DOHH2 (cell line): ENCODE measurements around the gene MGMT.

Experiments
- H3F3A ChIP-seq: fragments of 200-600 bp; sonication (generic), shearing (Covaris generic); 2 replicates; pipeline ENCODE4 v1.6.0; 2016; ENCODE audit warnings: antibody characterized with exemption, mild to moderate bottlenecking; ENCODE audit not compliant: control insufficient read depth, insufficient read depth
- H3K27ac ChIP-seq: fragments of 200-600 bp; sonication (generic); 2 replicates; pipeline ENCODE4 v1.5.1; 2014; ENCODE audit warnings: low read depth, mild to moderate bottlenecking, low read length, moderate library complexity
- H3K27me3 ChIP-seq: fragments of 200-600 bp; sonication (generic); 2 replicates; pipeline ENCODE4 v1.6.1; 2014; ENCODE audit warnings: mild to moderate bottlenecking, low read length, mixed read lengths; ENCODE audit not compliant: control insufficient read depth
- H3K36me3 ChIP-seq: fragments of 200-600 bp; sonication (generic); 2 replicates; pipeline ENCODE4 v1.6.1; 2014; ENCODE audit warnings: mild to moderate bottlenecking, low read length, moderate library complexity, mixed read lengths; ENCODE audit not compliant: control insufficient read depth
- H3K4me1 ChIP-seq: fragments of 200-600 bp; sonication (generic); 2 replicates; pipeline ENCODE4 v1.6.1; 2014; ENCODE audit warnings: mild to moderate bottlenecking, low read length, mixed read lengths; ENCODE audit not compliant: control insufficient read depth
- H3K4me2 ChIP-seq: fragments of 200-600 bp; sonication (generic); 2 replicates; pipeline ENCODE4 v1.6.0; 2014; ENCODE audit warnings: mild to moderate bottlenecking, low read length, moderate library complexity
- H3K4me3 ChIP-seq: fragments of 200-600 bp; sonication (generic); 2 replicates; pipeline ENCODE4 v1.5.1; 2014; ENCODE audit warnings: mild to moderate bottlenecking, low read length, mixed read lengths
- H3K79me2 ChIP-seq: fragments of 200-600 bp; sonication (generic); 2 replicates; pipeline ENCODE4 v1.6.1; 2014; ENCODE audit warnings: mild to moderate bottlenecking, low read length, mixed read lengths; ENCODE audit not compliant: control insufficient read depth
- H3K9me2 ChIP-seq: fragments of 200-600 bp; sonication (generic); replicated peaks from 2 replicates; pipeline ENCODE4 v1.6.1; 2014; ENCODE audit warnings: mild to moderate bottlenecking, low read length, mixed read lengths; ENCODE audit not compliant: control insufficient read depth
- H3K9me3 ChIP-seq: fragments of 200-600 bp; sonication (generic); 2 replicates; pipeline ENCODE4 v1.6.1; 2014; ENCODE audit warnings: antibody characterized with exemption, low read length, mixed read lengths; ENCODE audit not compliant: control insufficient read depth, insufficient read depth
- H4K20me1 ChIP-seq: fragments of 200-600 bp; sonication (generic); 2 replicates; pipeline ENCODE4 v1.6.0; 2014; ENCODE audit warnings: low read depth, mild to moderate bottlenecking, antibody characterized with exemption, low read length, moderate library complexity; ENCODE audit not compliant: control insufficient read depth, insufficient read depth
- CTCF ChIP-seq: fragments of 200-600 bp; sonication (generic); IDR thresholded peaks from one replicate; pipeline ENCODE4 v1.5.1; 2014; ENCODE audit warnings: antibody characterized with exemption, mild to moderate bottlenecking, low read depth, low read length; ENCODE audit not compliant: poor library complexity, severe bottlenecking
- EZH2phosphoT487 ChIP-seq: fragments of 200-600 bp; sonication (generic); IDR thresholded peaks from 2 replicates; pipeline ENCODE4 v1.6.1; 2017; ENCODE audit warnings: borderline replicate concordance, mild to moderate bottlenecking, antibody characterized with exemption, low read length, moderate library complexity, mixed read lengths

Gene MGMT

DNA sequence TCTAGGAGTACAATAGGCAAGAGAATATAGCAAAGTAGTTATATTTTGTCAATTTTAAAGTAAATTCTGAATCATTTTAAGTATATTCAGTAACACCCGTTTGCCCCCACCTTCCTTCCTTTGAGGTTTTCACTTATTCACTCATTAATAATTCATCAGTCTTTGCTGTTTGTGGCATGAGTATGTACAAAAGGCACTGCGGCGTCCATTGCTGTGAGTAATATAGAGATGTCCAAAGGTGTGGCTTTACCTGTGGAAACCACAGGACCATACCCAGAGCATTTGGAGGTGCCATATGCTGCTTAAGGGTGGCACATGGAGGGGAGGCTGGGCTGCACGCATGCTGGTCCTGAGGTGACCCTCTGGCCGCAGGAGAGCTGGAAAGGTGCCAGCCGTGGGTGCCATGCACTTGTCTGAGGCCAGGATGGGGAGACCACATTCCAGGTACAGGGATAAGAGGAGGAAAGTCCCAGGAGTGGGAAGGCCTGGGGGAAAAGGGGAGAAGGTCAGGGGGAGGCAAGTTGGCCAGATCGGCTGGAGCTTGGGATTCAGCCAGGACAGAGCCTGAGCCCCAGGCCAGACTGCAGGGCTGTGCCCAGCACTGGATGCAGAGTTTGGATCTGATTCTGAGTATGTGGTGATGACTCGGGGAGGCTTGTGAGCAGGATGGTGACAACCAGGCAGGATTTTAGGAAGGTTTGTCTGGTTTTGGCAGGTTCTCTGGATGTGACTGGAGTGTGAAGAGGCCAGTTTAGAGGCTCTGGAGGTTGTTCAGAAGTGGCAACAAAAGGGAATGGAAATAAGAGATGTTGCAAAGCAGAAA lies 223.4 kb downstream of the MGMT start:
- no peak overlapping the region for H3K27ac ChIP-seq
- no peaks in the 10 kb centered on the region for H3K36me3 ChIP-seq
- no peak overlapping the region for H3K4me2 ChIP-seq
- no peaks in the 10 kb centered on the region for H3K4me1 ChIP-seq
- H3K9me3 ChIP-seq: no peaks in the 10 kb centered on the region
- H3K79me2 ChIP-seq: no peaks in the 10 kb centered on the region
- no peaks in the 10 kb centered on the region for H3K27me3 ChIP-seq
- H3K4me3 ChIP-seq: no peak overlapping the region
- TF ChIP-seq EZH2phosphoT487 (no peak), CTCF (no peak)
- no peaks in the 10 kb centered on the region for H3F3A ChIP-seq
- no peaks in the 10 kb centered on the region for H4K20me1 ChIP-seq
- no peaks in the 10 kb centered on the region for H3K9me2 ChIP-seq

DNA sequence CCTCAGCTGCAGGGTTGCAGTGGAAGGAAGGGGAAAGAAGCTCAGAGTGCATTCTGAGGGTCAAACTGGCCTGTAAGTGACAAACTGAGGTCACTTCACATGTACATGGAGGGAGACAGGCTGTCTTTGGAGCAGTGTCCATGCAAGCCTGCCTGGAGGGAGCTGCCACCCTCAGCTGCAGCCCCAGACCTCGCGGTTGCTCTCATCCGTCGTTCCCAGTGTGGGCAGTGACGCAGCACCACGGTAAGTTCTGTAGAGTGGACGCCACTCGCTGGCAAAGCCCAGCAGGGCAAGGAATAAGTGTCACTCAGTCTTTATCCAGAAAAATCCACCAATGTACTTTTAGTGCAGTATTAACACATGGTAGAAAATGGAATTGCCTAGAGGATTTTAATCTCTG lies 225.7 kb downstream of the MGMT start:
- no peaks in the 10 kb centered on the region for H4K20me1 ChIP-seq
- H3K27ac ChIP-seq: no peak overlapping the region
- no peak for TF ChIP-seq EZH2phosphoT487
- TF ChIP-seq CTCF: no peak
- H3K36me3 ChIP-seq: no peaks in the 10 kb centered on the region
- no peaks in the 10 kb centered on the region for H3K79me2 ChIP-seq
- no peaks in the 10 kb centered on the region for H3F3A ChIP-seq
- no peaks in the 10 kb centered on the region for H3K27me3 ChIP-seq
- H3K9me3 ChIP-seq: no peaks in the 10 kb centered on the region
- no peak overlapping the region for H3K4me2 ChIP-seq
- no peaks in the 10 kb centered on the region for H3K4me1 ChIP-seq
- no peak overlapping the region for H3K4me3 ChIP-seq
- H3K9me2 ChIP-seq: no peaks in the 10 kb centered on the region

DNA sequence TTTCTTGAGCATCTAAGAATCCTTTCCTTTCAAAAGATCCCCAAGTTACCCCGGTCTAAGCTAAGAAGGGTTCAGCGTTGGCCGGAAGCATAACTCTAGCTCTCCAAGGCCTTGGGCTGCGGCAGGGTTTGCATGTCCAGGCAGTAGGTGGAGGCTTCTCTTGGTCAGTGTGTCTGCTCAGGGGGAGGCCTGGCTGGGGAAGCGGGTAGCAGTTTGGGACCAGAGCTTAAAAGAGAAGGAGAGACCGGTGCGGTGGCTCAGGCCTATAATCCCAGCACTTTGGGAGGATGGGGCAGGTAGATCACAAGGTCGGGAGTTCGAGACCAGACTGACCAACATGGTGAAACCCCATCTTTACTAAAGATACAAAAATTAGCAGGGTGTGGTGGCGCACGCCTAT lies 226.3 kb downstream of the MGMT start:
- Histone ChIP-seq H3K4me2 (no peak overlapping the region), H3K27me3 (no peaks in the 10 kb centered on the region), H3F3A (no peaks in the 10 kb centered on the region), H3K27ac (no peak overlapping the region), H3K9me3 (no peaks in the 10 kb centered on the region), H3K36me3 (no peaks in the 10 kb centered on the region), H3K9me2 (no peaks in the 10 kb centered on the region), H3K4me3 (no peak overlapping the region), H4K20me1 (no peaks in the 10 kb centered on the region), H3K4me1 (no peaks in the 10 kb centered on the region), H3K79me2 (no peaks in the 10 kb centered on the region)
- TF ChIP-seq EZH2phosphoT487: no peak
- TF ChIP-seq CTCF: no peak
